ENCODE measurements around the gene CD99. TPM values are rescaled to one million over a fixed set of nuclear protein-coding genes. Genes with fewer than 3 reads are reported as not detected.

CD99 gene
- polyA plus RNA-seq, 1 of the 3 experiments (the other 2 are of a cell fraction), result 346 TPM

GRCh38 chrX:2735270-2735669 is 44.2 kb downstream of the CD99 start:
- peaks cover 0 to 6% of the 10 kb centered on the region in 2 experiments for H3K36me3 ChIP-seq (replicated peaks in 1 of 2; ENCODE audit: control insufficient read depth in 1 of 2, insufficient read depth in 2 of 2, low read length in 1 of 2)
- no peaks in the 10 kb centered on the region for H3K9me2 ChIP-seq
- no peak overlapping the region for H3K4me2 ChIP-seq
- no peaks in the 10 kb centered on the region; the same call in 1 of the 2 replicates for H3K27me3 ChIP-seq (ENCODE audit: insufficient read depth)
- no peak overlapping the region for H3K4me3 ChIP-seq (ENCODE audit: low read depth in 2 of 2, low read length in 1 of 2)
- no peak for DNase-seq
- H3K9me3 ChIP-seq, result no peaks in the 10 kb centered on the region
- H4K20me1 ChIP-seq (ENCODE audit: insufficient read depth), result no peaks in the 10 kb centered on the region
- 49% methylated on average over 4 of the region's 4 CpGs for WGBS (ENCODE audit: low lambda C conversion rate)
- H3K9ac ChIP-seq, result no peak overlapping the region
- ChIA-PET CTCF (no interaction called here), POLR2A (no interaction called here)
- H2AFZ ChIP-seq (ENCODE audit: low read depth), result no peak overlapping the region
- no peaks in the 10 kb centered on the region for H3K79me2 ChIP-seq (ENCODE audit: insufficient read depth)
- H3K27ac ChIP-seq (ENCODE audit: low read depth in 2 of 2, low read length in 1 of 2), result no peak overlapping the region
- no peaks in the 10 kb centered on the region for H3F3A ChIP-seq (replicated peaks; ENCODE audit: insufficient read depth)
- no peak for TF ChIP-seq ELF1 (IDR thresholded peaks at IDR 0.05)
- TF ChIP-seq USF1 (IDR thresholded peaks at IDR 0.05; ENCODE audit: borderline replicate concordance, low read depth), result no peak
- TF ChIP-seq RAD21 (IDR thresholded peaks at IDR 0.05; ENCODE audit: low read length), result no peak
- TF ChIP-seq SMC3 (IDR thresholded peaks at IDR 0.05; ENCODE audit: low read depth, low read length), result no peak
- TF ChIP-seq RCOR1 (IDR thresholded peaks at IDR 0.05; ENCODE audit: low read length), result no peak
- no peak for TF ChIP-seq TAF1 (IDR thresholded peaks at IDR 0.05; ENCODE audit: borderline replicate concordance, low read depth, low read length)
- no peak for TF ChIP-seq NRF1 (IDR thresholded peaks at IDR 0.05; ENCODE audit: low read depth, low read length)
- TF ChIP-seq RFX5 (IDR thresholded peaks at IDR 0.05; ENCODE audit: low read length), result no peak
- no peaks in the 10 kb centered on the region for H3K4me1 ChIP-seq (ENCODE audit: control insufficient read depth in 1 of 2, insufficient read depth in 2 of 2, low read depth in 1 of 2, low read length in 1 of 2)

- Histone ChIP-seq H3K36me3 (replicated peaks in 1 of 2; ENCODE audit: control insufficient read depth in 1 of 2, insufficient read depth in 2 of 2, low read length in 1 of 2) (peaks cover 2 to 11% of the 10 kb centered on the region in 2 experiments), H3F3A (replicated peaks; ENCODE audit: insufficient read depth) (no peaks in the 10 kb centered on the region), H3K9ac (no peak overlapping the region), H3K4me3 (ENCODE audit: low read depth in 2 of 2, low read length in 1 of 2) (no peak overlapping the region), H4K20me1 (ENCODE audit: insufficient read depth) (no peaks in the 10 kb centered on the region), H3K79me2 (ENCODE audit: insufficient read depth) (no peaks in the 10 kb centered on the region), H2AFZ (ENCODE audit: low read depth) (no peak overlapping the region), H3K27me3 (ENCODE audit: insufficient read depth) (no peaks in the 10 kb centered on the region; the same call in 1 of the 2 replicates), H3K4me1 (ENCODE audit: control insufficient read depth in 1 of 2, insufficient read depth in 2 of 2, low read depth in 1 of 2, low read length in 1 of 2) (peaks cover 0 to 4% of the 10 kb centered on the region in 2 experiments; a peak in 1 of 4 replicates), H3K9me3 (no peaks in the 10 kb centered on the region), H3K9me2 (no peaks in the 10 kb centered on the region), H3K4me2 (no peak overlapping the region), H3K27ac (ENCODE audit: low read depth in 2 of 2, low read length in 1 of 2) (no peak overlapping the region)
- ChIA-PET POLR2A (no interaction called here), CTCF (no interaction called here)
- no peak for DNase-seq
- 70% methylated on average over 11 of the region's 11 CpGs for WGBS (ENCODE audit: low lambda C conversion rate)
- TF ChIP-seq RFX5 (IDR thresholded peaks at IDR 0.05; ENCODE audit: low read length) (no peak), RXRA (IDR thresholded peaks at IDR 0.05; ENCODE audit: borderline replicate concordance, low read depth) (no peak), NRF1 (IDR thresholded peaks at IDR 0.05; ENCODE audit: low read depth, low read length) (no peak), USF2 (IDR thresholded peaks at IDR 0.05; ENCODE audit: borderline replicate concordance, low read depth, low read length) (no peak), TEAD4 (IDR thresholded peaks at IDR 0.05; ENCODE audit: borderline replicate concordance, insufficient read depth) (no peak), SIN3A (IDR thresholded peaks at IDR 0.05; ENCODE audit: borderline replicate concordance, low read depth, low read length) (no peak), IRF3 (IDR thresholded peaks at IDR 0.05; ENCODE audit: low read depth, low read length) (no peak), RAD21 (IDR thresholded peaks at IDR 0.05; ENCODE audit: low read length) (no peak), FOXJ3 (CRISPR knock-in tag; IDR thresholded peaks at IDR 0.05) (no peak), EP300 (IDR thresholded peaks at IDR 0.05; ENCODE audit: borderline replicate concordance in 1 of 2, low read depth in 1 of 2, low read length in 1 of 2) (no peak), MEF2A (IDR thresholded peaks at IDR 0.05; ENCODE audit: borderline replicate concordance, low read depth) (no peak), TCF12 (IDR thresholded peaks at IDR 0.05) (no peak), ZBTB33 (IDR thresholded peaks at IDR 0.05; ENCODE audit: borderline replicate concordance, low read depth) (no peak), NFIC (IDR thresholded peaks at IDR 0.05; ENCODE audit: borderline replicate concordance) (no peak)
These were observed 49.6 kb downstream of the CD99 start for GRCh38 chrX:2740672-2741071.
